ENCODE results near the gene BTBD16.

BTBD16 gene

GRCh38 chr10:122296363-122297120 is 25.4 kb downstream of the BTBD16 start:
- DNase-seq, result no peak

GRCh38 chr10:122297583-122297982 is 26.5 kb downstream of the BTBD16 start:
- no peak for DNase-seq

GRCh38 chr10:122298206-122298597 is 27.1 kb downstream of the BTBD16 start:
- no peak for DNase-seq

- DNase-seq, result peak; percentile 78
Observed at GRCh38 chr10:122298598-122299301, 27.7 kb downstream of the BTBD16 start.

- no peak for DNase-seq
Observed at GRCh38 chr10:122299423-122300075, 28.5 kb downstream of the BTBD16 start.

- DNase-seq, result no peak
Observed at GRCh38 chr10:122301055-122301810, 30.1 kb downstream of the BTBD16 start.

GRCh38 chr10:122301811-122302115 is 30.7 kb downstream of the BTBD16 start:
- no peak for DNase-seq

- DNase-seq, result no peak
Observed at GRCh38 chr10:122302315-122302714, 31.2 kb downstream of the BTBD16 start.

- DNase-seq, result no peak
Observed at GRCh38 chr10:122303271-122304053, 32.4 kb downstream of the BTBD16 start.

- no peak for DNase-seq
Observed at GRCh38 chr10:122304054-122304579, 33.0 kb downstream of the BTBD16 start.

- no peak for DNase-seq
Observed at GRCh38 chr10:122306282-122306681, 35.2 kb downstream of the BTBD16 start.

GRCh38 chr10:122306744-122307143 is 35.6 kb downstream of the BTBD16 start:
- DNase-seq, result no peak

GRCh38 chr10:122307669-122308416 is 36.7 kb downstream of the BTBD16 start:
- no peak for DNase-seq

GRCh38 chr10:122308417-122309141 is 37.5 kb downstream of the BTBD16 start:
- no peak for DNase-seq

- no peak for DNase-seq
Observed at GRCh38 chr10:122310311-122311050, 39.4 kb downstream of the BTBD16 start.

GRCh38 chr10:122311051-122311410 is 39.9 kb downstream of the BTBD16 start:
- no peak for DNase-seq

- DNase-seq, result no peak
Observed at GRCh38 chr10:122311716-122312115, 40.6 kb downstream of the BTBD16 start.

- DNase-seq, result no peak
Observed at GRCh38 chr10:122316224-122316884, 45.3 kb downstream of the BTBD16 start.

- DNase-seq, result no peak
Observed at GRCh38 chr10:122321960-122322359, 50.9 kb downstream of the BTBD16 start.

- DNase-seq, result no peak
Observed at GRCh38 chr10:122323189-122323588, 52.1 kb downstream of the BTBD16 start.

All from NCI-H82 (cell line).